NCI-H774 (cell line): ENCODE results near the gene COL19A1.
"Not testable (repeated sequence)": the region's sequence is repeated elsewhere in the genome, so short reads cannot be mapped to it uniquely, and the experiment has no call there.

Source experiments
- DNase-seq: peaks from one replicate; lab custom pipeline; 2025; lab: John Stamatoyannopoulos, UW

COL19A1 gene

GRCh38 chr6:69900869-69901268 lies 34.5 kb downstream of the COL19A1 start:
- DNase-seq = no peak

GRCh38 chr6:69901361-69901760 lies 35.0 kb downstream of the COL19A1 start:
- DNase-seq = no peak

- no peak for DNase-seq
These were observed 41.7 kb downstream of the COL19A1 start for GRCh38 chr6:69907981-69908498.

- no peak for DNase-seq
These were observed 47.0 kb downstream of the COL19A1 start for GRCh38 chr6:69913361-69913760.

- DNase-seq = no peak
These were observed 47.7 kb downstream of the COL19A1 start for GRCh38 chr6:69914015-69914485.

- DNase-seq = no peak
These were observed 49.0 kb downstream of the COL19A1 start for GRCh38 chr6:69915346-69915745.

GRCh38 chr6:69917834-69918233 lies 51.5 kb downstream of the COL19A1 start:
- DNase-seq = no peak

GRCh38 chr6:69918813-69919475 lies 52.6 kb downstream of the COL19A1 start:
- no peak for DNase-seq

GRCh38 chr6:69921066-69921465 lies 54.7 kb downstream of the COL19A1 start:
- DNase-seq = not testable (repeated sequence)

- DNase-seq = not testable (repeated sequence)
These were observed 55.3 kb downstream of the COL19A1 start for GRCh38 chr6:69921611-69922010.

GRCh38 chr6:69926745-69927144 lies 60.4 kb downstream of the COL19A1 start:
- DNase-seq = no peak

GRCh38 chr6:69933239-69933638 lies 66.9 kb downstream of the COL19A1 start:
- no peak for DNase-seq

- no peak for DNase-seq
These were observed 68.7 kb downstream of the COL19A1 start for GRCh38 chr6:69935079-69935478.

- no peak for DNase-seq
These were observed 70.5 kb downstream of the COL19A1 start for GRCh38 chr6:69936674-69937363.

- no peak for DNase-seq
These were observed 71.2 kb downstream of the COL19A1 start for GRCh38 chr6:69937402-69938136.

GRCh38 chr6:69942485-69942884 lies 76.1 kb downstream of the COL19A1 start:
- no peak for DNase-seq

GRCh38 chr6:69945192-69945591 lies 78.8 kb downstream of the COL19A1 start:
- no peak for DNase-seq

- DNase-seq = no peak
These were observed 82.2 kb downstream of the COL19A1 start for GRCh38 chr6:69948479-69949114.

GRCh38 chr6:69953491-69953890 lies 87.1 kb downstream of the COL19A1 start:
- peak; percentile 41 for DNase-seq

GRCh38 chr6:69954733-69955132 lies 88.4 kb downstream of the COL19A1 start:
- DNase-seq = no peak

GRCh38 chr6:69957985-69958559 lies 91.7 kb downstream of the COL19A1 start:
- DNase-seq = no peak

- DNase-seq = no peak
These were observed 92.6 kb downstream of the COL19A1 start for GRCh38 chr6:69958978-69959377.
